ENCODE data around the gene EPS8L1. TPM values are rescaled to one million over a fixed set of nuclear protein-coding genes. Genes with fewer than 3 reads are reported as not detected.

The EPS8L1 gene
- total RNA-seq, 4 donors from 2014 or later: 1.0 to 8.7 (median 1.2) TPM

DNA sequence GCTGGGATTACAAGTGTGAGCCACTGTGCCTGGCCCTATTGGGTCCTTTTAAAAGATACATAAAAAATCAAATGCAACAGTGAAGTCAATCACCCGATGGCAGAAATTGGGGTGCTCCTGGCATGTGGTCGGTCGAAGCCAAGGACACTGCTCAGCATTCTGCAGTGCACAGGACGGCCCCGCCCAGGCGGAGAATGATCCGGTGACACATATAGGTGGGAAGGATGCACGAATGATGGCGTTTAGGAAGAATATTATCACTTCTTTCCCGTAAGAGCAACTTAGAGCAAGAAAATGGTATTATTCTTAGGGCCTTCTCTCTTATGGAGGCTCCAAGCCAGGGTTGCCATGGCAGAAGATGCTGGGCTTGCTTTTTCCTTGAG is 34.4 kb upstream of the EPS8L1 start:
- Histone ChIP-seq H3K4me1 (no peaks in the 10 kb centered on the region), H3K4me3 (no peak overlapping the region), H3K27me3 (no peaks in the 10 kb centered on the region), H3K27ac (replicated peaks in 1 of 4) (no peak overlapping the region), H3K9me3 (no peaks in the 10 kb centered on the region), H3K36me3 (peaks cover 13 to 57% (median 42%) of the 10 kb centered on the region in 4 donors)
- no peak for DNase-seq (ENCODE audit: extremely low spot score)
- TF ChIP-seq POLR2AphosphoS5 (IDR thresholded peaks at IDR 0.05): no peak
- no peak for TF ChIP-seq POLR2A (IDR thresholded peaks at IDR 0.05; ENCODE audit: low read depth)
- no peak for TF ChIP-seq EP300 (IDR thresholded peaks at IDR 0.05)
- TF ChIP-seq, protein P1, sequence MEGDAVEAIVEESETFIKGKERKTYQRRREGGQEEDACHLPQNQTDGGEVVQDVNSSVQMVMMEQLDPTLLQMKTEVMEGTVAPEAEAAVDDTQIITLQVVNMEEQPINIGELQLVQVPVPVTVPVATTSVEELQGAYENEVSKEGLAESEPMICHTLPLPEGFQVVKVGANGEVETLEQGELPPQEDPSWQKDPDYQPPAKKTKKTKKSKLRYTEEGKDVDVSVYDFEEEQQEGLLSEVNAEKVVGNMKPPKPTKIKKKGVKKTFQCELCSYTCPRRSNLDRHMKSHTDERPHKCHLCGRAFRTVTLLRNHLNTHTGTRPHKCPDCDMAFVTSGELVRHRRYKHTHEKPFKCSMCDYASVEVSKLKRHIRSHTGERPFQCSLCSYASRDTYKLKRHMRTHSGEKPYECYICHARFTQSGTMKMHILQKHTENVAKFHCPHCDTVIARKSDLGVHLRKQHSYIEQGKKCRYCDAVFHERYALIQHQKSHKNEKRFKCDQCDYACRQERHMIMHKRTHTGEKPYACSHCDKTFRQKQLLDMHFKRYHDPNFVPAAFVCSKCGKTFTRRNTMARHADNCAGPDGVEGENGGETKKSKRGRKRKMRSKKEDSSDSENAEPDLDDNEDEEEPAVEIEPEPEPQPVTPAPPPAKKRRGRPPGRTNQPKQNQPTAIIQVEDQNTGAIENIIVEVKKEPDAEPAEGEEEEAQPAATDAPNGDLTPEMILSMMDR (IDR thresholded peaks at IDR 0.05): no peak
- intact Hi-C loops (cut with DNase I): no loop called here
- WGBS: 91% methylated on average over 10 of the region's 10 CpGs

DNA sequence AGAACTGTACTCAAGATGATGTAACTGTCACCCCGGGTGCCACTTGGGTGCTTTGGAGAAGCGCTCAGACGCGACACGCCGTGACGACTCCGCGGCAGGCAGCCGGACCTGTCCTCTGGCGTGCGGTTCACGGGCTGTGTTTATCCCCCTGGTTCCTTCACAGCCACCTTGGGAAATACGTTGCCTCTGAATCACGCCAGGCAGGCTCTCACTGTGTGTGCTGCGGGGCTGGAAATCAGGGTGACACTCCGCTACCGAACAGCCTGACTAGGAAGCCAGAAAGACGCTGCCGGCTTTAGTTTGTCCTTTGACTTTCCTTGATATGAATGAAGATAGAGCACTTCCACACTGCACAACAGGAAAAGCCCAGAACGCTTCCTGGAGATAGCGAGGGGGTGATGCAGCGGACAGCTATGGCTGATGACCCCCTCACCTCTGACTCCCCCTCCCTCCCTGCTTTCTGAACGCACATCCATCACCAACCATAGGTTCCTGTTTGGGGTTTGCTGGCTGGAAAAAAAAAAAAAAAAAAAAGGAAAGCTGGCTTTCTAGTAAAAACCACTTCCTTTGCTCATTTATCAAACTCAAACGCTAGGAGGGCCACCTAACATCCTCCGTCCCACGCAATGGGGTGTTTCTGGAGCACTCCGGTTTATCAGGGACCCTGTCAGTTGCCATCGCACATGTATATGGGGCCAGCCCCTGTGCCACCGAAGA is 33.9 kb upstream of the EPS8L1 start:
- H3K4me1 ChIP-seq: no peaks in the 10 kb centered on the region
- H3K27ac ChIP-seq (replicated peaks in 1 of 4): no peak overlapping the region
- peaks cover 15 to 62% (median 48%) of the 10 kb centered on the region in 4 donors for H3K36me3 ChIP-seq
- no peak for DNase-seq (ENCODE audit: extremely low spot score)
- WGBS: 62% methylated on average over 30 of the region's 30 CpGs
- TF ChIP-seq EP300 (IDR thresholded peaks at IDR 0.05) (no peak), POLR2AphosphoS5 (IDR thresholded peaks at IDR 0.05) (no peak), POLR2A (IDR thresholded peaks at IDR 0.05; ENCODE audit: low read depth) (no peak)
- TF ChIP-seq, protein P1 (IDR thresholded peaks at IDR 0.05): no peak
- no peaks in the 10 kb centered on the region for H3K9me3 ChIP-seq
- intact Hi-C loops (cut with DNase I): no loop called here
- H3K4me3 ChIP-seq: no peak overlapping the region
- H3K27me3 ChIP-seq: no peaks in the 10 kb centered on the region

DNA sequence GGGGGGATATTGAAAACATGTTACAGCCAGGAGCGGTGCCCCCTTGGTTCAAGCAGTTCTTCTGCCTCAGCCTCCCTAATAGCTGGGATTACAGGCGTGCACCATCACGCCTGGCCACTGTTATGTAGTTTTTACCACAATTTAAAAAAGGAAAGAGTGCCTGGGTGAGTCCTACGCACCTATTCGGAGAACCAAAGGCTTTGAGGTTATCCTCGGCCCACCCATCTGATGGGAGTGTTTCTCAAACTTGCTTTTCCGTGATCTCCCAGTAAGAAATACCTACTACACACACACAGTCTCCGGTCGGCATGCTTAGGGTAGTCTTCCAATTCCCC is 33.4 kb upstream of the EPS8L1 start:
- Histone ChIP-seq H3K9me3 (no peaks in the 10 kb centered on the region), H3K27ac (replicated peaks in 1 of 4) (no peak overlapping the region), H3K4me3 (no peak overlapping the region), H3K27me3 (no peaks in the 10 kb centered on the region), H3K36me3 (peaks cover 21 to 68% (median 53%) of the 10 kb centered on the region in 4 donors), H3K4me1 (no peaks in the 10 kb centered on the region)
- TF ChIP-seq POLR2A (IDR thresholded peaks at IDR 0.05; ENCODE audit: low read depth) (no peak), EP300 (IDR thresholded peaks at IDR 0.05) (no peak)
- 88% methylated on average over 7 of the region's 9 CpGs for WGBS
- intact Hi-C loops (cut with DNase I): no loop called here
- DNase-seq (ENCODE audit: extremely low spot score): no peak

DNA sequence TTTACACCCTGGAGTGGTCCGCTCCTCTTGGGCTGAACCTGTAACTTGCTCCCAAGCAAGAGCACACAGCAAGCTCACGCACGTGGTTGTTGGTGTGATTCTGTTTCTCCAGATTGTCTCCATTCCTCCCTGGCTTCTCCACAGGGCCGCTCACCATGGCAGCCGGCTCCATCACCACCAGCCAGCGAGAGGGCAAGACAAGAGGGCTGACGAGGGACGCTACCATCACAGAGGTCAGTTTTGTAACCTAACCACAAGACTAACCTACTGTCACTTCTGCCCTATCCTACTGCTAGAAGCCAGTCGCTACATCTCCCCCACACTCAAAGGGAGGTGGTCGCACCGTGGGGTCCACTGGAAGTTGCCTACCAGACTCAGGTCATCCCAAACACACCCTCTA is 33.0 kb upstream of the EPS8L1 start:
- H3K36me3 ChIP-seq: peaks cover 25 to 72% (median 57%) of the 10 kb centered on the region in 4 donors
- H3K9me3 ChIP-seq: no peaks in the 10 kb centered on the region
- WGBS: 92% methylated on average over 11 of the region's 11 CpGs
- intact Hi-C loops (cut with DNase I): no loop called here
- DNase-seq (ENCODE audit: extremely low spot score): no peak
- no peaks in the 10 kb centered on the region for H3K4me1 ChIP-seq
- no peaks in the 10 kb centered on the region for H3K27me3 ChIP-seq
- no peak for TF ChIP-seq EP300 (IDR thresholded peaks at IDR 0.05)
- TF ChIP-seq, protein P1 (IDR thresholded peaks at IDR 0.05): no peak
- TF ChIP-seq POLR2AphosphoS5 (IDR thresholded peaks at IDR 0.05): no peak
- TF ChIP-seq POLR2A (IDR thresholded peaks at IDR 0.05; ENCODE audit: low read depth): no peak
- H3K4me3 ChIP-seq: no peak overlapping the region
- H3K27ac ChIP-seq (replicated peaks in 1 of 4): no peak overlapping the region

DNA sequence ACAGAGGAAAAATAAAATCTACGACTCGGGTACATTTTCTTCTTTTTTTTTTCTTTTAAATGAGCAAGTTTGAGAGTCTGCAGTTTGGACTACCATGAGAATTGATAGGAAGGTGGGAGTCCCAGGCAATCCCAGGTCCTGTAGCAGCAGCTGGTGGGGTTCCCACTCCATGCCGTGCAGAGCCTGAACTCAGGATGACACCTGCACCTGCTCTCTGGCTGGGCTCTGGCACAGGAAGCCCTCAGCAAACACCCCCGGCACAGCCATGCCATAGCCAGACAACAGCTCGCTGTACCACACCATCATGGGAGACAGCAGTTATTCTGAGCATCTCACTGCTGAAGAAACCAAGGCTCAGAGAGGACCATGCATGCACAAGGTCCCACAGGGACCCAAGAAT is 31.4 kb upstream of the EPS8L1 start:
- 87% methylated on average over 5 of the region's 5 CpGs for whole genome bisulfite sequencing
- H3K27me3 ChIP-seq: no peaks in the 10 kb centered on the region
- no peaks in the 10 kb centered on the region for H3K4me1 ChIP-seq
- TF ChIP-seq, protein P1 (IDR thresholded peaks at IDR 0.05): no peak
- TF ChIP-seq POLR2A (IDR thresholded peaks at IDR 0.05; ENCODE audit: low read depth) (no peak), EP300 (IDR thresholded peaks at IDR 0.05) (no peak), POLR2AphosphoS5 (IDR thresholded peaks at IDR 0.05) (no peak)
- no peak overlapping the region for H3K27ac ChIP-seq (replicated peaks in 1 of 4)
- no peak for DNase-seq (ENCODE audit: extremely low spot score)
- intact Hi-C loops (cut with DNase I): no loop called here
- no peaks in the 10 kb centered on the region for H3K9me3 ChIP-seq
- peaks cover 39 to 88% (median 73%) of the 10 kb centered on the region in 4 donors for H3K36me3 ChIP-seq
- no peak overlapping the region for H3K4me3 ChIP-seq
